Breast epithelium (tissue), 4 donors: Measurements from ENCODE around the gene GAL3ST3. TPM values are rescaled to one million over a fixed set of nuclear protein-coding genes. Genes with fewer than 3 reads are reported as not detected.

Experiments used
- DNase-seq, 2 donors: peaks; one replicate each; pipeline ENCODE4 v3.0.0-alpha.2; 2019; ENCODE audit warnings: low spot score in 2 of 2
- H3K27ac ChIP-seq, 2 donors: fragments of 200-600 bp; sonication (generic) in 1 of 2; one replicate each; pipeline ENCODE4 v1.5.1; 2016 to 2019; ENCODE audit warnings: mild to moderate bottlenecking in 1 of 2
- H3K27me3 ChIP-seq, 2 donors: fragments of 200-600 bp; sonication (generic) in 1 of 2; one replicate each; pipeline versions ENCODE4 v1.5.1 to v1.6.0; 2017 to 2019; ENCODE audit warnings: control low read depth in 1 of 2, mild to moderate bottlenecking in 1 of 2
- H3K36me3 ChIP-seq: fragments of 200-600 bp; one replicate; pipeline ENCODE4 v1.5.1; 2019
- H3K4me1 ChIP-seq, 2 donors: fragments of 200-600 bp; sonication (generic); one replicate each; pipeline ENCODE4 v1.5.1; 2016 to 2019; ENCODE audit warnings: control low read depth in 1 of 2
- H3K4me3 ChIP-seq, 3 donors: fragments of 200-600 bp; sonication (generic); 1 replicate in 2 of 3; 2 replicates in 1 of 3; pipeline ENCODE4 v1.5.1; 2016 to 2019; ENCODE audit warnings: mild to moderate bottlenecking in 3 of 3, moderate library complexity in 2 of 3
- H3K9me3 ChIP-seq, 2 donors: fragments of 200-600 bp; sonication (generic) in 1 of 2; one replicate each; pipeline ENCODE4 v1.5.1; 2016 to 2019; ENCODE audit warnings: control low read depth in 1 of 2
- CTCF ChIP-seq, 3 donors: fragments of 450-650 bp; IDR thresholded peaks; one replicate each; pipeline ENCODE4 v1.5.1; 2016 to 2017; ENCODE audit warnings: antibody characterized with exemption in 3 of 3, mild to moderate bottlenecking in 3 of 3, moderate library complexity in 3 of 3
- POLR2A ChIP-seq: fragments of 450-650 bp; IDR thresholded peaks from one replicate; pipeline ENCODE4 v1.6.1; 2016; ENCODE audit warnings: antibody characterized with exemption, mild to moderate bottlenecking, moderate library complexity
- POLR2AphosphoS5 ChIP-seq, 3 donors: sonication (generic); formaldehyde crosslinking; IDR thresholded peaks; one replicate each; pipeline ENCODE4 v1.6.1; 2017; ENCODE audit warnings: antibody characterized with exemption in 3 of 3
- intact Hi-C: fragments of 100-400 bp; cut with DNase I; formaldehyde crosslinking; loops from one replicate; pipeline ENCODE4 v1.15.1; 2023; ENCODE audit warnings: low total_unique reads
- total RNA-seq, 3 donors: library from RNA; depleted of rRNA; stranded (reverse); fragments of >200 nt; gene quantifications; one replicate each; pipeline ENCODE4 v1.1.0, GENCODE V29; 2016

GAL3ST3 gene
- total RNA-seq, 3 donors from 2014 or later: 0.29 TPM; not detected in 2

- H3K27ac ChIP-seq: peak overlapping the region in 1 of 2 donors; percentile 52
- intact Hi-C loops: no loop called here
Measured at GRCh38 chr11:66008095-66008467, 40.9 kb downstream of the GAL3ST3 start.

GRCh38 chr11:66007201-66007634, 41.7 kb downstream of the GAL3ST3 start:
- Histone ChIP-seq H3K4me1 (peaks cover 0 to 11% of the 10 kb centered on the region in 2 donors), H3K27me3 (no peaks in the 10 kb centered on the region), H3K27ac (peak overlapping the region; percentile 10 to 23), H3K36me3 (no peaks in the 10 kb centered on the region), H3K9me3 (no peaks in the 10 kb centered on the region), H3K4me3 (no peak overlapping the region)
- intact Hi-C loops: no loop called here
- DNase-seq: no peak
- TF ChIP-seq CTCF (IDR thresholded peaks at IDR 0.05) (no peak), POLR2A (no peak), POLR2AphosphoS5 (IDR thresholded peaks at IDR 0.05) (no peak)

More at GRCh38 chr11:66008095-66008467, 40.9 kb downstream of the GAL3ST3 start:
- H3K4me1 ChIP-seq: peaks cover 0 to 13% of the 10 kb centered on the region in 2 donors
- H3K9me3 ChIP-seq: no peaks in the 10 kb centered on the region
- H3K36me3 ChIP-seq: no peaks in the 10 kb centered on the region
- peaks cover 0 to 4% of the 10 kb centered on the region in 2 donors for H3K27me3 ChIP-seq
- DNase-seq: no peak
- TF ChIP-seq POLR2AphosphoS5 (IDR thresholded peaks at IDR 0.05) (no peak), CTCF (IDR thresholded peaks at IDR 0.05) (no peak), POLR2A (no peak)
- no peak overlapping the region for H3K4me3 ChIP-seq

GRCh38 chr11:66006891-66007176, 42.1 kb downstream of the GAL3ST3 start:
- Histone ChIP-seq H3K9me3 (no peaks in the 10 kb centered on the region), H3K4me1 (peaks cover 0 to 8% of the 10 kb centered on the region in 2 donors), H3K27me3 (no peaks in the 10 kb centered on the region), H3K27ac (peak overlapping the region; percentile 10 to 23), H3K4me3 (no peak overlapping the region), H3K36me3 (no peaks in the 10 kb centered on the region)
- no peak for DNase-seq
- intact Hi-C loops: no loop called here
- TF ChIP-seq POLR2A (no peak), CTCF (IDR thresholded peaks at IDR 0.05) (no peak), POLR2AphosphoS5 (IDR thresholded peaks at IDR 0.05) (no peak)

GRCh38 chr11:66006134-66006890, 42.6 kb downstream of the GAL3ST3 start:
- H3K9me3 ChIP-seq: no peaks in the 10 kb centered on the region
- no peaks in the 10 kb centered on the region for H3K27me3 ChIP-seq
- H3K4me3 ChIP-seq: no peak overlapping the region
- TF ChIP-seq POLR2AphosphoS5 (IDR thresholded peaks at IDR 0.05) (no peak), POLR2A (no peak), CTCF (IDR thresholded peaks at IDR 0.05) (no peak)
- DNase-seq: no peak
- H3K4me1 ChIP-seq: peaks cover 0 to 4% of the 10 kb centered on the region in 2 donors
- intact Hi-C loops: no loop called here
- peak overlapping the region in 1 of 2 donors; percentile 10 for H3K27ac ChIP-seq
- H3K36me3 ChIP-seq: no peaks in the 10 kb centered on the region

- Histone ChIP-seq H3K27me3 (no peaks in the 10 kb centered on the region), H3K27ac (no peak overlapping the region), H3K4me1 (peaks cover 0 to 9% of the 10 kb centered on the region in 2 donors), H3K4me3 (no peak overlapping the region), H3K36me3 (no peaks in the 10 kb centered on the region), H3K9me3 (no peaks in the 10 kb centered on the region)
- TF ChIP-seq CTCF (IDR thresholded peaks at IDR 0.05) (no peak), POLR2AphosphoS5 (IDR thresholded peaks at IDR 0.05) (no peak), POLR2A (no peak)
- intact Hi-C loops: no loop called here
- no peak for DNase-seq
Measured at GRCh38 chr11:66004186-66004585, 44.8 kb downstream of the GAL3ST3 start.
